ENCODE data around the gene IFT57. TPM values are rescaled to one million over a fixed set of nuclear protein-coding genes. Genes with fewer than 3 reads are reported as not detected.
A peak's percentile ranks its signal among the peaks of the same experiment; 100 is the strongest.

The IFT57 gene
- total and polyA plus RNA-seq, 9 of the 15 experiments (the other 6 are each of a cell fraction or from before 2014, with no cell fraction given), result 1.5 to 20.1 (median 9.9) TPM

GRCh38 chr3:108124337-108125152 lies 97.7 kb downstream of the IFT57 start (continued):
- TF ChIP-seq PRDM10 (IDR thresholded peaks at IDR 0.05; ENCODE audit: partially characterized antibody) (no peak), PRPF4 (IDR thresholded peaks at IDR 0.05; ENCODE audit: insufficient read depth, low read depth, low read length, poor library complexity, severe bottlenecking) (no peak), CREBBP (IDR thresholded peaks at IDR 0.05; ENCODE audit: low read depth, low read length) (no peak), ATF1 (CRISPR knock-in tag; IDR thresholded peaks at IDR 0.05) (no peak), ATF1 (tag; IDR thresholded peaks at IDR 0.05) (peak; percentile 26; the same call in 1 of the 2 replicates), GTF3C2 (IDR thresholded peaks at IDR 0.05; ENCODE audit: borderline replicate concordance, extremely low read depth, insufficient read length) (no peak), RBM39 (optimal IDR thresholded peaks at IDR 0.05; ENCODE audit: low read depth, low read length) (no peak), HOXB6 (CRISPR knock-in tag; IDR thresholded peaks at IDR 0.05; ENCODE audit: borderline replicate concordance) (no peak), ARID1B (IDR thresholded peaks at IDR 0.05) (peak; percentile 69), THRAP3 (IDR thresholded peaks at IDR 0.05; ENCODE audit: borderline replicate concordance) (no peak), NR3C1 (CRISPR knock-in tag; IDR thresholded peaks at IDR 0.05) (no peak), SAFB2 (IDR thresholded peaks at IDR 0.05; ENCODE audit: borderline replicate concordance, low read depth, low read length, severe bottlenecking) (no peak), CTBP1 (IDR thresholded peaks at IDR 0.05; ENCODE audit: borderline replicate concordance) (peak; percentile 60; the same call in 1 of the 2 replicates), IRF2 (CRISPR knock-in tag; IDR thresholded peaks at IDR 0.05) (no peak), U2AF1 (optimal IDR thresholded peaks at IDR 0.05; ENCODE audit: low read depth, low read length) (no peak), EZH2 (IDR thresholded peaks at IDR 0.05; ENCODE audit: borderline replicate concordance, low read depth, low read length) (no peak), TAF7 (tag; IDR thresholded peaks at IDR 0.05) (peak; percentile 28; the same call in 1 of the 2 replicates), ZFX (CRISPR knock-in tag; IDR thresholded peaks at IDR 0.05) (peak; percentile 66), MEF2D (tag; conservative IDR thresholded peaks at IDR 0.05; ENCODE audit: low read depth) (0 out of 2 replicates have a peak, but pooled peaks have one; percentile 44)
- TF ChIP-seq, protein P1, sequence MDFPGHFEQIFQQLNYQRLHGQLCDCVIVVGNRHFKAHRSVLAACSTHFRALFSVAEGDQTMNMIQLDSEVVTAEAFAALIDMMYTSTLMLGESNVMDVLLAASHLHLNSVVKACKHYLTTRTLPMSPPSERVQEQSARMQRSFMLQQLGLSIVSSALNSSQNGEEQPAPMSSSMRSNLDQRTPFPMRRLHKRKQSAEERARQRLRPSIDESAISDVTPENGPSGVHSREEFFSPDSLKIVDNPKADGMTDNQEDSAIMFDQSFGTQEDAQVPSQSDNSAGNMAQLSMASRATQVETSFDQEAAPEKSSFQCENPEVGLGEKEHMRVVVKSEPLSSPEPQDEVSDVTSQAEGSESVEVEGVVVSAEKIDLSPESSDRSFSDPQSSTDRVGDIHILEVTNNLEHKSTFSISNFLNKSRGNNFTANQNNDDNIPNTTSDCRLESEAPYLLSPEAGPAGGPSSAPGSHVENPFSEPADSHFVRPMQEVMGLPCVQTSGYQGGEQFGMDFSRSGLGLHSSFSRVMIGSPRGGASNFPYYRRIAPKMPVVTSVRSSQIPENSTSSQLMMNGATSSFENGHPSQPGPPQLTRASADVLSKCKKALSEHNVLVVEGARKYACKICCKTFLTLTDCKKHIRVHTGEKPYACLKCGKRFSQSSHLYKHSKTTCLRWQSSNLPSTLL (IDR thresholded peaks at IDR 0.05), result no peak
